Fibroblast of lung (primary cell): ENCODE data around the gene TNIP2.
"Not testable (repeated sequence)": the region's sequence is repeated elsewhere in the genome, so short reads cannot be mapped to it uniquely, and the experiment has no call there.

Experiments used
- EZH2 ChIP-seq: IDR thresholded peaks from 2 replicates; pipeline ENCODE4 v1.5.1; 2012; ENCODE audit warnings: low read length, control low read depth, mild to moderate bottlenecking; ENCODE audit errors: missing control alignments
- TF ChIP-seq, protein P1 (sequence below), 2 donors: IDR thresholded peaks in 1 of 2; conservative IDR thresholded peaks in 1 of 2; 1 replicate in 1 of 2; 2 replicates in 1 of 2; pipeline ENCODE4 v1.5.1; 2011 to 2012; ENCODE audit warnings: low read length in 2 of 2, control low read depth in 1 of 2, inconsistent platforms in 1 of 2, low read depth in 1 of 2, mild to moderate bottlenecking in 1 of 2

DNA sequence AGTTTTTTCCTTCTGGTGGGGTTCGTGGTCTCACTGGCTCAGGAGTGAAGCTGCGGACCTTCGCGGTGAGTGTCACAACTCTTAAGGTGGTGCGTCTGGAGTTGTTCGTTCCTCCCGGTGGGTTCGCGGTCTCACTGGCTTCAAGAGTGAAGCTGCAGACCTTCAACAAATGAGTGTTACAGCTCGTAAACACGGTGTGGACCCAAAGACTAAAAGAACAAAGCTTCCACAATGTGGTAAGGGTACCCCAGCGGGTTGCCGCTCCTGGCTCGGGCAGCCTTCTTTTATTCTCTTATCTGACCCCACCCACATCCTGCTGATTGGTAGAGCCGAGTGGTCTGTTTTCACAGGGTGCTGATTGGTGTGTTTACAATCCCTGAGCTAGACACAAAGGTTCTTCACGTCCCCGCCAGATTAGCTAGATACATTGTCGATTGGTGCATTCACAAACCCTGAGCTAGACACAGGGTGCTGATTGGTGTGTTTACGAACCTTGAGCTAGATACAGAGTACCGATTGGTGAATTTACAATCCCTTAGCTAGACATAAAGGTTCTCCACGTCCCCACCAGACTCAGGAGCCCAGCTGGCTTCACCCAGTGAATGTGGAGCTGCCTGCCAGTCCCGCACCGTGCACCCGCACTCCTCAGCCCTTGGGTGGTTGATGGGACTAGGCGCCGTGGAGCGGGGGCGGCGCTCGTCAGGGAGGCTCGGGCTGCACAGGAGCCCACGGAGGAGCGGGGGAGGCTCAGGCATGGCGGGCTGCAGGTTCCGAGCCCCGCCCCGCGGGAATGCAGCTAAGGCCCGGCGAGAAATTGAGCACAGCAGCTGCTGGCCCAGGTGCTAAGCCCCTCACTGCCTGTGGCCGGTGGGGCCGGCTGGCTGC is 6.6 kb upstream of the TNIP2 start:
- TF ChIP-seq, protein P1, sequence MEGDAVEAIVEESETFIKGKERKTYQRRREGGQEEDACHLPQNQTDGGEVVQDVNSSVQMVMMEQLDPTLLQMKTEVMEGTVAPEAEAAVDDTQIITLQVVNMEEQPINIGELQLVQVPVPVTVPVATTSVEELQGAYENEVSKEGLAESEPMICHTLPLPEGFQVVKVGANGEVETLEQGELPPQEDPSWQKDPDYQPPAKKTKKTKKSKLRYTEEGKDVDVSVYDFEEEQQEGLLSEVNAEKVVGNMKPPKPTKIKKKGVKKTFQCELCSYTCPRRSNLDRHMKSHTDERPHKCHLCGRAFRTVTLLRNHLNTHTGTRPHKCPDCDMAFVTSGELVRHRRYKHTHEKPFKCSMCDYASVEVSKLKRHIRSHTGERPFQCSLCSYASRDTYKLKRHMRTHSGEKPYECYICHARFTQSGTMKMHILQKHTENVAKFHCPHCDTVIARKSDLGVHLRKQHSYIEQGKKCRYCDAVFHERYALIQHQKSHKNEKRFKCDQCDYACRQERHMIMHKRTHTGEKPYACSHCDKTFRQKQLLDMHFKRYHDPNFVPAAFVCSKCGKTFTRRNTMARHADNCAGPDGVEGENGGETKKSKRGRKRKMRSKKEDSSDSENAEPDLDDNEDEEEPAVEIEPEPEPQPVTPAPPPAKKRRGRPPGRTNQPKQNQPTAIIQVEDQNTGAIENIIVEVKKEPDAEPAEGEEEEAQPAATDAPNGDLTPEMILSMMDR (conservative IDR thresholded peaks at IDR 0.05 in 1 of 2, IDR thresholded peaks at IDR 0.05 in 1 of 2; ENCODE audit: low read depth in 1 of 2, low read length in 2 of 2) = not testable (repeated sequence)
- not testable (repeated sequence) for TF ChIP-seq EZH2
